NCI-H345 (cell line): Measurements from ENCODE around the gene TWF2.

Source experiments
- DNase-seq: peaks from one replicate; lab custom pipeline; 2025; lab: John Stamatoyannopoulos, UW

TWF2 gene

GRCh38 chr3:52222319-52223221, 16.4 kb downstream of the TWF2 start:
- no peak for DNase-seq

GRCh38 chr3:52221563-52222318, 17.2 kb downstream of the TWF2 start:
- no peak for DNase-seq

- no peak for DNase-seq
These were observed 17.8 kb downstream of the TWF2 start for GRCh38 chr3:52221141-52221562.

- peak; percentile 66 for DNase-seq
These were observed 18.5 kb downstream of the TWF2 start for GRCh38 chr3:52220380-52221026.

GRCh38 chr3:52218937-52219650, 19.9 kb downstream of the TWF2 start:
- DNase-seq: no peak

GRCh38 chr3:52218454-52218853, 20.5 kb downstream of the TWF2 start:
- no peak for DNase-seq

GRCh38 chr3:52218026-52218425, 20.9 kb downstream of the TWF2 start:
- no peak for DNase-seq

GRCh38 chr3:52217409-52217805, 21.6 kb downstream of the TWF2 start:
- DNase-seq: no peak

- no peak for DNase-seq
These were observed 22.2 kb downstream of the TWF2 start for GRCh38 chr3:52216585-52217408.

- no peak for DNase-seq
These were observed 23.6 kb downstream of the TWF2 start for GRCh38 chr3:52215351-52215750.

GRCh38 chr3:52213901-52214300, 25.1 kb downstream of the TWF2 start:
- DNase-seq: no peak

- DNase-seq: no peak
These were observed 26.0 kb downstream of the TWF2 start for GRCh38 chr3:52213005-52213404.

GRCh38 chr3:52211268-52211891, 27.6 kb downstream of the TWF2 start:
- no peak for DNase-seq

- DNase-seq: no peak
These were observed 28.4 kb downstream of the TWF2 start for GRCh38 chr3:52210550-52211046.

GRCh38 chr3:52210037-52210436, 28.9 kb downstream of the TWF2 start:
- no peak for DNase-seq

- DNase-seq: no peak
These were observed 30.4 kb downstream of the TWF2 start for GRCh38 chr3:52208556-52208955.

GRCh38 chr3:52205727-52206372, 33.1 kb downstream of the TWF2 start:
- no peak for DNase-seq

- DNase-seq: peak; percentile 88
These were observed 34.5 kb downstream of the TWF2 start for GRCh38 chr3:52204337-52205073.

GRCh38 chr3:52203701-52204100, 35.3 kb downstream of the TWF2 start:
- no peak for DNase-seq
